GM12878 (cell line): ENCODE measurements around the gene YRDC. TPM values are rescaled to one million over a fixed set of nuclear protein-coding genes. Genes with fewer than 3 reads are reported as not detected.

ENCODE experiments used
- CHD4 ChIP-seq: fragments of 200-600 bp; sonication (generic); IDR thresholded peaks from 2 replicates; pipeline ENCODE4 v1.6.1; 2016; ENCODE audit warnings: mild to moderate bottlenecking
- RCOR1 ChIP-seq: conservative IDR thresholded peaks from 2 replicates; pipeline ENCODE4 v1.6.1; 2012; ENCODE audit warnings: low read depth, low read length, improper control_type of control experiment
- RELA ChIP-seq: fragments of 450-650 bp; IDR thresholded peaks from 2 replicates; pipeline ENCODE4 v1.8.0; 2014; ENCODE audit warnings: borderline replicate concordance; ENCODE audit not compliant: partially characterized antibody
- SMAD1 ChIP-seq: fragments of 450-650 bp; IDR thresholded peaks from 2 replicates; pipeline ENCODE4 v1.6.1; 2018; ENCODE audit warnings: mild to moderate bottlenecking, low read depth; ENCODE audit not compliant: partially characterized antibody
- SP1 ChIP-seq: IDR thresholded peaks from one replicate; pipeline ENCODE4 v1.6.1; 2011; ENCODE audit warnings: low read depth, low read length
- SREBF2 ChIP-seq: IDR thresholded peaks from 2 replicates; pipeline ENCODE4 v1.6.1; 2012; ENCODE audit warnings: mild to moderate bottlenecking, low read length
- polyA plus RNA-seq, 11 experiments: library from polyadenylated mRNA; depleted of rRNA in 4 of 11; unstranded in 6 of 11; stranded (reverse) in 5 of 11; fragments of >200 nt; fragmentation: Nextera tagmentation in 4 of 11; fragmentation: Illumina TruSeq in 1 of 11; extraction: Ambion mirVana in 4 of 11; extraction: Trizol in 1 of 11; gene quantifications; 1 replicate in 1 of 11; 2 replicates in 10 of 11; pipeline versions ENCODE4 v1.2.1 to v1.2.3, GENCODE V29; 2011 to 2016; ENCODE audit warnings: inconsistent platforms in 2 of 11, missing spikeins in 2 of 11, low read depth in 1 of 11
- total RNA-seq, 4 experiments: library from RNA; depleted of rRNA in 3 of 4; stranded (reverse); fragments of >200 nt in 3 of 4; fragmentation: Illumina TruSeq in 1 of 4; extraction: Trizol in 1 of 4; gene quantifications; 2 replicates each; pipeline versions ENCODE4 v1.2.1 to v1.2.3, GENCODE V29; 2013 to 2021
- TF ChIP-seq, protein P1 (sequence below): fragments of 450-650 bp; IDR thresholded peaks from 2 replicates; pipeline ENCODE4 v1.6.1; 2017; ENCODE audit warnings: mild to moderate bottlenecking, moderate library complexity
- TF ChIP-seq, protein P2 (sequence below): fragments of 450-650 bp; IDR thresholded peaks from 2 replicates; pipeline ENCODE4 v1.6.1; 2016; ENCODE audit warnings: mild to moderate bottlenecking
- TF ChIP-seq, protein P3 (sequence below): fragments of 450-650 bp; formaldehyde crosslinking; IDR thresholded peaks from 2 replicates; pipeline ENCODE4 v1.4.0; 2022; ENCODE audit warnings: mild to moderate bottlenecking, moderate library complexity
- TF ChIP-seq, protein P4 (sequence below): IDR thresholded peaks from 2 replicates; pipeline ENCODE4 v1.6.1; 2011; ENCODE audit warnings: borderline replicate concordance, low read depth, mild to moderate bottlenecking, moderate library complexity, low read length; ENCODE audit not compliant: insufficient read depth, poor library complexity, severe bottlenecking
- TF ChIP-seq, protein P5 (sequence below): fragments of 450-650 bp; IDR thresholded peaks from 2 replicates; pipeline ENCODE4 v1.6.1; 2017; ENCODE audit warnings: antibody characterized with exemption, mild to moderate bottlenecking, moderate library complexity
- TF ChIP-seq, protein P6 (sequence below): fragments of 150-350 bp; IDR thresholded peaks from 2 replicates; pipeline ENCODE4 v1.6.1; 2014; ENCODE audit warnings: mild to moderate bottlenecking, low read depth, low read length

Gene YRDC
- total and polyA plus RNA-seq, 10 of the 15 experiments (the other 5 are each of a cell fraction or from before 2014, with no cell fraction given): 2.9 to 36.2 (median 19.3) TPM

DNA sequence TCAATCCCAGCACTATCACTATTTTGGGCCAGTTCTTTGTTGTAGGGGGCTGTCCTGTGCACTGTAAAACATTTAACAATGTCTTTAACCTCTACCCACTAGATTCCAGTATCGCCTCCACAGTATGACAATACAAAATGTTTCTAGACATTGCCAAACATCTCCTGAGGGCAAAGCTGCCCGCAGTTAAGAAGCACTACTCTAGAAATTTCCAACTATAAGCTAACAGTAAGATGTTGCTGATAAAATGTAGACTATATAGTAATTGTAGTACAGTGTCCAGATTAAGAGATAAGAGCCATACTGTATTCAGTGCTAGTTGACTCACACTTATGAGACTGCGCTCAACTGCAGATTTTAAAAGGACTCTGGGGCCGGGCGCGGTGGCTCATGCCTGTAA lies 46.4 kb upstream of the YRDC start (continued):
- TF ChIP-seq, protein P1, sequence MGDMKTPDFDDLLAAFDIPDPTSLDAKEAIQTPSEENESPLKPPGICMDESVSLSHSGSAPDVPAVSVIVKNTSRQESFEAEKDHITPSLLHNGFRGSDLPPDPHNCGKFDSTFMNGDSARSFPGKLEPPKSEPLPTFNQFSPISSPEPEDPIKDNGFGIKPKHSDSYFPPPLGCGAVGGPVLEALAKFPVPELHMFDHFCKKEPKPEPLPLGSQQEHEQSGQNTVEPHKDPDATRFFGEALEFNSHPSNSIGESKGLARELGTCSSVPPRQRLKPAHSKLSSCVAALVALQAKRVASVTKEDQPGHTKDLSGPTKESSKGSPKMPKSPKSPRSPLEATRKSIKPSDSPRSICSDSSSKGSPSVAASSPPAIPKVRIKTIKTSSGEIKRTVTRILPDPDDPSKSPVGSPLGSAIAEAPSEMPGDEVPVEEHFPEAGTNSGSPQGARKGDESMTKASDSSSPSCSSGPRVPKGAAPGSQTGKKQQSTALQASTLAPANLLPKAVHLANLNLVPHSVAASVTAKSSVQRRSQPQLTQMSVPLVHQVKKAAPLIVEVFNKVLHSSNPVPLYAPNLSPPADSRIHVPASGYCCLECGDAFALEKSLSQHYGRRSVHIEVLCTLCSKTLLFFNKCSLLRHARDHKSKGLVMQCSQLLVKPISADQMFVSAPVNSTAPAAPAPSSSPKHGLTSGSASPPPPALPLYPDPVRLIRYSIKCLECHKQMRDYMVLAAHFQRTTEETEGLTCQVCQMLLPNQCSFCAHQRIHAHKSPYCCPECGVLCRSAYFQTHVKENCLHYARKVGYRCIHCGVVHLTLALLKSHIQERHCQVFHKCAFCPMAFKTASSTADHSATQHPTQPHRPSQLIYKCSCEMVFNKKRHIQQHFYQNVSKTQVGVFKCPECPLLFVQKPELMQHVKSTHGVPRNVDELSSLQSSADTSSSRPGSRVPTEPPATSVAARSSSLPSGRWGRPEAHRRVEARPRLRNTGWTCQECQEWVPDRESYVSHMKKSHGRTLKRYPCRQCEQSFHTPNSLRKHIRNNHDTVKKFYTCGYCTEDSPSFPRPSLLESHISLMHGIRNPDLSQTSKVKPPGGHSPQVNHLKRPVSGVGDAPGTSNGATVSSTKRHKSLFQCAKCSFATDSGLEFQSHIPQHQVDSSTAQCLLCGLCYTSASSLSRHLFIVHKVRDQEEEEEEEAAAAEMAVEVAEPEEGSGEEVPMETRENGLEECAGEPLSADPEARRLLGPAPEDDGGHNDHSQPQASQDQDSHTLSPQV: no peak
- no peak for TF ChIP-seq RELA
- TF ChIP-seq, protein P2, sequence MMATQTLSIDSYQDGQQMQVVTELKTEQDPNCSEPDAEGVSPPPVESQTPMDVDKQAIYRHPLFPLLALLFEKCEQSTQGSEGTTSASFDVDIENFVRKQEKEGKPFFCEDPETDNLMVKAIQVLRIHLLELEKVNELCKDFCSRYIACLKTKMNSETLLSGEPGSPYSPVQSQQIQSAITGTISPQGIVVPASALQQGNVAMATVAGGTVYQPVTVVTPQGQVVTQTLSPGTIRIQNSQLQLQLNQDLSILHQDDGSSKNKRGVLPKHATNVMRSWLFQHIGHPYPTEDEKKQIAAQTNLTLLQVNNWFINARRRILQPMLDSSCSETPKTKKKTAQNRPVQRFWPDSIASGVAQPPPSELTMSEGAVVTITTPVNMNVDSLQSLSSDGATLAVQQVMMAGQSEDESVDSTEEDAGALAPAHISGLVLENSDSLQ: no peak
- no peak for TF ChIP-seq CHD4
- TF ChIP-seq, protein P3, sequence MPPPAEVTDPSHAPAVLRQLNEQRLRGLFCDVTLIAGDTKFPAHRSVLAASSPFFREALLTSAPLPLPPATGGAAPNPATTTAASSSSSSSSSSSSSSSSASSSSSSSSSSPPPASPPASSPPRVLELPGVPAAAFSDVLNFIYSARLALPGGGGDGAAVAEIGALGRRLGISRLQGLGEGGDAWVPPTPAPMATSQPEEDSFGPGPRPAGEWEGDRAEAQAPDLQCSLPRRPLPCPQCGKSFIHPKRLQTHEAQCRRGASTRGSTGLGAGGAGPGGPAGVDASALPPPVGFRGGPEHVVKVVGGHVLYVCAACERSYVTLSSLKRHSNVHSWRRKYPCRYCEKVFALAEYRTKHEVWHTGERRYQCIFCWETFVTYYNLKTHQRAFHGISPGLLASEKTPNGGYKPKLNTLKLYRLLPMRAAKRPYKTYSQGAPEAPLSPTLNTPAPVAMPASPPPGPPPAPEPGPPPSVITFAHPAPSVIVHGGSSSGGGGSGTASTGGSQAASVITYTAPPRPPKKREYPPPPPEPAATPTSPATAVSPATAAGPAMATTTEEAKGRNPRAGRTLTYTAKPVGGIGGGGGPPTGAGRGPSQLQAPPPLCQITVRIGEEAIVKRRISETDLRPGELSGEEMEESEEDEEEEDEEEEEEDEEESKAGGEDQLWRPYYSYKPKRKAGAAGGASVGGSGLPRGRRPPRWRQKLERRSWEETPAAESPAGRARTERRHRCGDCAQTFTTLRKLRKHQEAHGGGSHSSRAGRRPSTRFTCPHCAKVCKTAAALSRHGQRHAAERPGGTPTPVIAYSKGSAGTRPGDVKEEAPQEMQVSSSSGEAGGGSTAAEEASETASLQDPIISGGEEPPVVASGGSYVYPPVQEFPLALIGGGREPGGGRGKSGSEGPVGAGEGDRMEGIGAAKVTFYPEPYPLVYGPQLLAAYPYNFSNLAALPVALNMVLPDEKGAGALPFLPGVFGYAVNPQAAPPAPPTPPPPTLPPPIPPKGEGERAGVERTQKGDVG (CRISPR knock-in tag): no peak
- TF ChIP-seq RCOR1: no peak
- no peak for TF ChIP-seq SMAD1
- TF ChIP-seq SP1: no peak
- TF ChIP-seq, protein P4, sequence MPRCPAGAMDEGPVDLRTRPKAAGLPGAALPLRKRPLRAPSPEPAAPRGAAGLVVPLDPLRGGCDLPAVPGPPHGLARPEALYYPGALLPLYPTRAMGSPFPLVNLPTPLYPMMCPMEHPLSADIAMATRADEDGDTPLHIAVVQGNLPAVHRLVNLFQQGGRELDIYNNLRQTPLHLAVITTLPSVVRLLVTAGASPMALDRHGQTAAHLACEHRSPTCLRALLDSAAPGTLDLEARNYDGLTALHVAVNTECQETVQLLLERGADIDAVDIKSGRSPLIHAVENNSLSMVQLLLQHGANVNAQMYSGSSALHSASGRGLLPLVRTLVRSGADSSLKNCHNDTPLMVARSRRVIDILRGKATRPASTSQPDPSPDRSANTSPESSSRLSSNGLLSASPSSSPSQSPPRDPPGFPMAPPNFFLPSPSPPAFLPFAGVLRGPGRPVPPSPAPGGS: no peak
- TF ChIP-seq, protein P5, sequence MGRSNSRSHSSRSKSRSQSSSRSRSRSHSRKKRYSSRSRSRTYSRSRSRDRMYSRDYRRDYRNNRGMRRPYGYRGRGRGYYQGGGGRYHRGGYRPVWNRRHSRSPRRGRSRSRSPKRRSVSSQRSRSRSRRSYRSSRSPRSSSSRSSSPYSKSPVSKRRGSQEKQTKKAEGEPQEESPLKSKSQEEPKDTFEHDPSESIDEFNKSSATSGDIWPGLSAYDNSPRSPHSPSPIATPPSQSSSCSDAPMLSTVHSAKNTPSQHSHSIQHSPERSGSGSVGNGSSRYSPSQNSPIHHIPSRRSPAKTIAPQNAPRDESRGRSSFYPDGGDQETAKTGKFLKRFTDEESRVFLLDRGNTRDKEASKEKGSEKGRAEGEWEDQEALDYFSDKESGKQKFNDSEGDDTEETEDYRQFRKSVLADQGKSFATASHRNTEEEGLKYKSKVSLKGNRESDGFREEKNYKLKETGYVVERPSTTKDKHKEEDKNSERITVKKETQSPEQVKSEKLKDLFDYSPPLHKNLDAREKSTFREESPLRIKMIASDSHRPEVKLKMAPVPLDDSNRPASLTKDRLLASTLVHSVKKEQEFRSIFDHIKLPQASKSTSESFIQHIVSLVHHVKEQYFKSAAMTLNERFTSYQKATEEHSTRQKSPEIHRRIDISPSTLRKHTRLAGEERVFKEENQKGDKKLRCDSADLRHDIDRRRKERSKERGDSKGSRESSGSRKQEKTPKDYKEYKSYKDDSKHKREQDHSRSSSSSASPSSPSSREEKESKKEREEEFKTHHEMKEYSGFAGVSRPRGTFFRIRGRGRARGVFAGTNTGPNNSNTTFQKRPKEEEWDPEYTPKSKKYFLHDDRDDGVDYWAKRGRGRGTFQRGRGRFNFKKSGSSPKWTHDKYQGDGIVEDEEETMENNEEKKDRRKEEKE: no peak
- no peak for TF ChIP-seq SREBF2
- TF ChIP-seq, protein P6, sequence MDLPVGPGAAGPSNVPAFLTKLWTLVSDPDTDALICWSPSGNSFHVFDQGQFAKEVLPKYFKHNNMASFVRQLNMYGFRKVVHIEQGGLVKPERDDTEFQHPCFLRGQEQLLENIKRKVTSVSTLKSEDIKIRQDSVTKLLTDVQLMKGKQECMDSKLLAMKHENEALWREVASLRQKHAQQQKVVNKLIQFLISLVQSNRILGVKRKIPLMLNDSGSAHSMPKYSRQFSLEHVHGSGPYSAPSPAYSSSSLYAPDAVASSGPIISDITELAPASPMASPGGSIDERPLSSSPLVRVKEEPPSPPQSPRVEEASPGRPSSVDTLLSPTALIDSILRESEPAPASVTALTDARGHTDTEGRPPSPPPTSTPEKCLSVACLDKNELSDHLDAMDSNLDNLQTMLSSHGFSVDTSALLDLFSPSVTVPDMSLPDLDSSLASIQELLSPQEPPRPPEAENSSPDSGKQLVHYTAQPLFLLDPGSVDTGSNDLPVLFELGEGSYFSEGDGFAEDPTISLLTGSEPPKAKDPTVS: no peak
